ENCODE data around the gene SYNE2.

The SYNE2 gene

GRCh38 chr14:63956326-63956725 is 103.5 kb downstream of the SYNE2 start:
- DNase-seq (ENCODE audit: low read depth) = peak; percentile 68

- DNase-seq (ENCODE audit: low read depth) = peak; percentile 28
Measured at GRCh38 chr14:63960926-63961567, 108.2 kb downstream of the SYNE2 start.

- no peak for DNase-seq (ENCODE audit: low read depth)
Measured at GRCh38 chr14:63962906-63963305, 110.1 kb downstream of the SYNE2 start.

GRCh38 chr14:63963439-63963838 is 110.6 kb downstream of the SYNE2 start:
- no peak for DNase-seq (ENCODE audit: low read depth)

GRCh38 chr14:63964113-63964512 is 111.3 kb downstream of the SYNE2 start:
- no peak for DNase-seq (ENCODE audit: low read depth)

GRCh38 chr14:63966407-63966806 is 113.6 kb downstream of the SYNE2 start:
- no peak for DNase-seq (ENCODE audit: low read depth)

- no peak for DNase-seq (ENCODE audit: low read depth)
Measured at GRCh38 chr14:63972323-63972932, 119.6 kb downstream of the SYNE2 start.

GRCh38 chr14:63974176-63974575 is 121.4 kb downstream of the SYNE2 start:
- DNase-seq (ENCODE audit: low read depth) = no peak

- DNase-seq (ENCODE audit: low read depth) = no peak
Measured at GRCh38 chr14:63981569-63981968, 128.8 kb downstream of the SYNE2 start.

GRCh38 chr14:63982156-63982555 is 129.4 kb downstream of the SYNE2 start:
- no peak for DNase-seq (ENCODE audit: low read depth)

- DNase-seq (ENCODE audit: low read depth) = no peak
Measured at GRCh38 chr14:63982629-63983028, 129.8 kb downstream of the SYNE2 start.

GRCh38 chr14:63986789-63987533 is 134.2 kb downstream of the SYNE2 start:
- peak; percentile 96 for DNase-seq (ENCODE audit: low read depth)

- DNase-seq (ENCODE audit: low read depth) = no peak
Measured at GRCh38 chr14:63988579-63988978, 135.8 kb downstream of the SYNE2 start.

GRCh38 chr14:63991833-63992232 is 139.0 kb downstream of the SYNE2 start:
- no peak for DNase-seq (ENCODE audit: low read depth)

- DNase-seq (ENCODE audit: low read depth) = no peak
Measured at GRCh38 chr14:63992858-63993257, 140.1 kb downstream of the SYNE2 start.

GRCh38 chr14:63993992-63994391 is 141.2 kb downstream of the SYNE2 start:
- no peak for DNase-seq (ENCODE audit: low read depth)

GRCh38 chr14:63995285-63995684 is 142.5 kb downstream of the SYNE2 start:
- DNase-seq (ENCODE audit: low read depth) = no peak

GRCh38 chr14:63996016-63996415 is 143.2 kb downstream of the SYNE2 start:
- no peak for DNase-seq (ENCODE audit: low read depth)

- peak; percentile 2 for DNase-seq (ENCODE audit: low read depth)
Measured at GRCh38 chr14:63996625-63997220, 143.9 kb downstream of the SYNE2 start.

- no peak for DNase-seq (ENCODE audit: low read depth)
Measured at GRCh38 chr14:64000749-64001148, 147.9 kb downstream of the SYNE2 start.

- DNase-seq (ENCODE audit: low read depth) = no peak
Measured at GRCh38 chr14:64005822-64006221, 153.0 kb downstream of the SYNE2 start.

- DNase-seq (ENCODE audit: low read depth) = no peak
Measured at GRCh38 chr14:64008016-64008415, 155.2 kb downstream of the SYNE2 start.

- no peak for DNase-seq (ENCODE audit: low read depth)
Measured at GRCh38 chr14:64012003-64012402, 159.2 kb downstream of the SYNE2 start.
